Esophagus squamous epithelium (tissue), 4 donors: ENCODE measurements around the gene SCIMP.

Experiments
- POLR2A ChIP-seq, 4 donors: fragments of 450-650 bp; IDR thresholded peaks; one replicate each; pipeline ENCODE4 v1.6.1; 2017; ENCODE audit warnings: antibody characterized with exemption in 4 of 4, mild to moderate bottlenecking in 4 of 4, moderate library complexity in 3 of 4
- TF ChIP-seq, protein P1 (sequence below), 6 experiments: fragments of 450-650 bp in 4 of 6; fragments of 200-600 bp in 2 of 6; sonication (generic) in 2 of 6; IDR thresholded peaks; one replicate each; pipeline ENCODE4 v1.5.1; 2016 to 2019; ENCODE audit warnings: antibody characterized with exemption in 6 of 6, mild to moderate bottlenecking in 4 of 6, moderate library complexity in 4 of 6

GRCh38 chr17:5179003-5179402, 55.7 kb downstream of the SCIMP start:
- TF ChIP-seq, protein P1, sequence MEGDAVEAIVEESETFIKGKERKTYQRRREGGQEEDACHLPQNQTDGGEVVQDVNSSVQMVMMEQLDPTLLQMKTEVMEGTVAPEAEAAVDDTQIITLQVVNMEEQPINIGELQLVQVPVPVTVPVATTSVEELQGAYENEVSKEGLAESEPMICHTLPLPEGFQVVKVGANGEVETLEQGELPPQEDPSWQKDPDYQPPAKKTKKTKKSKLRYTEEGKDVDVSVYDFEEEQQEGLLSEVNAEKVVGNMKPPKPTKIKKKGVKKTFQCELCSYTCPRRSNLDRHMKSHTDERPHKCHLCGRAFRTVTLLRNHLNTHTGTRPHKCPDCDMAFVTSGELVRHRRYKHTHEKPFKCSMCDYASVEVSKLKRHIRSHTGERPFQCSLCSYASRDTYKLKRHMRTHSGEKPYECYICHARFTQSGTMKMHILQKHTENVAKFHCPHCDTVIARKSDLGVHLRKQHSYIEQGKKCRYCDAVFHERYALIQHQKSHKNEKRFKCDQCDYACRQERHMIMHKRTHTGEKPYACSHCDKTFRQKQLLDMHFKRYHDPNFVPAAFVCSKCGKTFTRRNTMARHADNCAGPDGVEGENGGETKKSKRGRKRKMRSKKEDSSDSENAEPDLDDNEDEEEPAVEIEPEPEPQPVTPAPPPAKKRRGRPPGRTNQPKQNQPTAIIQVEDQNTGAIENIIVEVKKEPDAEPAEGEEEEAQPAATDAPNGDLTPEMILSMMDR (IDR thresholded peaks at IDR 0.05): no peak
- TF ChIP-seq POLR2A (IDR thresholded peaks at IDR 0.05): no peak
